KBM-7 (cell line): ENCODE measurements around the gene AP3B2.

Experiments
- DNase-seq: peaks from one replicate; pipeline ENCODE4 v3.0.0-alpha.2; 2015
- in situ Hi-C: fragments of 300-500 bp; cut with MboI; formaldehyde crosslinking; loops from 2 replicates; pipeline ENCODE4 v1.14.3; 2020; ENCODE audit warnings: low sequenced_read_pairs, low pct_unique_long_range_greater_than_20kb, mixed read lengths

The AP3B2 gene

DNA sequence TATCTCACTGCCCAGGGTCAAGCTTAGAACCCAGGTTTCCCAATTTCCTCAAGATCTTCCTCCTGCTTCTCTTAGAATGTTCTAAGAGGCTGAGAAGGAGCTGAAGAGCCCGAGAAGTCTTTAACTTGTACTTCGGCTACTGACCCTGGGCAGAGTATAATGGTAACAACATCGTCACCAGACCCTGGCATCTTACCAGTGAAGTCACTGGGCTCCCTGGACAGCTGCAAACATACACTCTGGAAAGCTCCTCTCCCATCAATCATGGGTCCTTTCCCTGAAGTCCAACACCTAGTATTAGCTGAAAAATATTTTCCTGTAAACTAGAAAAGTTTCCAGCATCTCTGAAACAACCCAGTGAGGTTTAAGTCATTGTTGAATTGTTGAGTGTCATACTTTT is 85.2 kb downstream of the AP3B2 start:
- DNase-seq, result no peak
- in situ Hi-C loops, result no loop called here

DNA sequence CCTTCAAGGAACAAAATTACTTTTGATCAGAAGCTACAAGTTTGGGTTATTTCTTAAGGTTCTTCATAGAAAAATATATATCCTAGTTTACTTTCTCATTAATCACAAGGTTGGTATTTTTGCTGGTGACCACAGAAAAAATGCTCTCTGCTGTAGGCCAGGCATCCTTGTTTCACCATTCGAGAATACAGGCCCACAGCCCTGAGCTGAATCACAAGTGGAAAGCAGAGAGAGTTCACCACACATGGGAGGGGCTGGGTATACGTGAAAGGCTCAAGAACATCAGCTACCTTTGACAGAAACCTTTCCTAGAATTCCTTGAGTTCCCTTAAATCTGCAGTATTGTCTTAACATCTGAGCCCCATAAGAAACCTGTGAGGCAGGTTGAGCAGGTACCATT is 85.7 kb downstream of the AP3B2 start:
- in situ Hi-C loops, result no loop called here
- DNase-seq, result no peak

DNA sequence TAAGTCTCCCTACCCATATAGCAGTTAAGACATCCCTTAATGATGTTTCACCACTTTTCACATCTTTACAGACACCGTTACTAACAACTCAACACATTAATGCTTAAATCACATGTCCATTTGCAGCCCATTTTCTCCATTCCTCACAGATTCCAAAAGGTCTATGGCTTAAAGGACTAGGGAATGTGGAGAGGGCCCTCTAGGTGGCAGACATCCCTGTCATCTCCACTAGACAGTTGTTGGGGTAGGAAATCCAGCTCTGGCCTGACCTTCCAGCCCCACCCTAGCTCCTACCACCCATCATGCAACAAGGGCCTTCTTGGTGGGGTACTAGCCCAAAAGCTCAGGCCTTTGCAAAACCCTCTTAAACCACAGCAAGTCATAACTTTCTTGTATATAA is 87.7 kb downstream of the AP3B2 start:
- in situ Hi-C loops, result no loop called here
- no peak for DNase-seq

DNA sequence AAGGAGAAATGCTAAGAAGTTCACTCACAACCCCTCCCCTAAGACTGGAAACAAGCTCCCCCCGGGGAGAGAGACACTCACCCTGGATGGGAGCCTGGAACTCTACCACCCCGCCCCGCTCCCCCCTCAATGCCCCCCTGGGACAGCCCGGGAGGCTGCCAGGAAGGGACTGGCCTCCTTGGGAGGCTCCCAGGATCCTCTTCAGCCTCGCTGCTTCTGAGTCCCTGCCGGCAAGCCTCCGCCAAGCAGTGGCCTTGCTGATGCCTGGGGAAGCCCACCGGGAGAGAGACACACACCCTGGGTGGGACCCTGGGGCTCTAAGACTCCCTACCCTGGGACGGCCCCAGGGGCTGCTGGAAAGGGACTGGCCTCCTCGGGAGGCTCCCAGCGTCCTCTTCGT is 95.9 kb downstream of the AP3B2 start:
- in situ Hi-C loops, result no loop called here
- no peak for DNase-seq

DNA sequence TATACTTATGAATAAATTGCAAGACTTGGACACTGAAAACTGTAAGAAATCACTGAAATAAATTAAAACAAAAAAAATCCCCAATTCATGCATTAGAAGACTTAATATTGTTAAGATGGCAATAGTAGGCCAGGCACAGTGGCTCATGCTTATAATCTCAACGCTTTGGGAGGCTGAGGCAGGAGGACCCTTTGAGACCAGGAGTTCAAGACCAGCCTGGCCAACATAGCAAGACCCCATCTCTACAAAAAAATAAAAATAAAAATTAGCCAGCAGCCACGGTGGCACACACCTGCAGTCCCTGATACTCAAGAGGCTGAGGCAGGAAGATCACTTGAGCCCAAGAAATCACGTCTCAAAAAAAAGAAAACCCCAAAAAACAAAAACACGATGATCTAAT is 98.3 kb downstream of the AP3B2 start:
- no peak for DNase-seq
- in situ Hi-C loops, result no loop called here
